ENCODE results near the gene NMNAT2.

DNA sequence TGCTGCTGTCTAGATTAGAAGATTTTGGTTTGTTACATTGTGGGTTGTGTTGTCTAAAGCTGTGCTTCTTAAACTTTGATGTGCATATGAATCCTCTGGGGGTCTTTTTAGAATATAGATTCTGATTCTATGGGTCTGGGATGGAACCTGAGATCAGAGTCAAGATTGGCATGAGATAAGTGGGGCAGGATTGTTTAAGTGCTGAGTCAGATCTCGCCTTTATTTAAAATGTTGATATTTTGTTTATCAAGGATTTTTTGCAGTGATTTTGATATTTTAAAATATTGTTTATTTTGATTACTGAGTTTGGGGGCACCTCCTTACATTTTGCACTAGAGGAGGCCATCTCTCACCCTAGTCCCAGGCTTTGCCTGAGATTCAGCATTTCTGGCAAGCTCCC is 117.4 kb downstream of the NMNAT2 start:
- TF ChIP-seq, protein P1, sequence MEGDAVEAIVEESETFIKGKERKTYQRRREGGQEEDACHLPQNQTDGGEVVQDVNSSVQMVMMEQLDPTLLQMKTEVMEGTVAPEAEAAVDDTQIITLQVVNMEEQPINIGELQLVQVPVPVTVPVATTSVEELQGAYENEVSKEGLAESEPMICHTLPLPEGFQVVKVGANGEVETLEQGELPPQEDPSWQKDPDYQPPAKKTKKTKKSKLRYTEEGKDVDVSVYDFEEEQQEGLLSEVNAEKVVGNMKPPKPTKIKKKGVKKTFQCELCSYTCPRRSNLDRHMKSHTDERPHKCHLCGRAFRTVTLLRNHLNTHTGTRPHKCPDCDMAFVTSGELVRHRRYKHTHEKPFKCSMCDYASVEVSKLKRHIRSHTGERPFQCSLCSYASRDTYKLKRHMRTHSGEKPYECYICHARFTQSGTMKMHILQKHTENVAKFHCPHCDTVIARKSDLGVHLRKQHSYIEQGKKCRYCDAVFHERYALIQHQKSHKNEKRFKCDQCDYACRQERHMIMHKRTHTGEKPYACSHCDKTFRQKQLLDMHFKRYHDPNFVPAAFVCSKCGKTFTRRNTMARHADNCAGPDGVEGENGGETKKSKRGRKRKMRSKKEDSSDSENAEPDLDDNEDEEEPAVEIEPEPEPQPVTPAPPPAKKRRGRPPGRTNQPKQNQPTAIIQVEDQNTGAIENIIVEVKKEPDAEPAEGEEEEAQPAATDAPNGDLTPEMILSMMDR (conservative IDR thresholded peaks at IDR 0.05; ENCODE audit: low read depth, low read length) = no peak
- TF ChIP-seq EZH2 (IDR thresholded peaks at IDR 0.05; ENCODE audit: borderline replicate concordance, low read depth, low read length, poor library complexity, severe bottlenecking) = no peak
